ENCODE data around the gene DLX2.
"Not testable (repeated sequence)": the region's sequence is repeated elsewhere in the genome, so short reads cannot be mapped to it uniquely, and the experiment has no call there.

The DLX2 gene

DNA sequence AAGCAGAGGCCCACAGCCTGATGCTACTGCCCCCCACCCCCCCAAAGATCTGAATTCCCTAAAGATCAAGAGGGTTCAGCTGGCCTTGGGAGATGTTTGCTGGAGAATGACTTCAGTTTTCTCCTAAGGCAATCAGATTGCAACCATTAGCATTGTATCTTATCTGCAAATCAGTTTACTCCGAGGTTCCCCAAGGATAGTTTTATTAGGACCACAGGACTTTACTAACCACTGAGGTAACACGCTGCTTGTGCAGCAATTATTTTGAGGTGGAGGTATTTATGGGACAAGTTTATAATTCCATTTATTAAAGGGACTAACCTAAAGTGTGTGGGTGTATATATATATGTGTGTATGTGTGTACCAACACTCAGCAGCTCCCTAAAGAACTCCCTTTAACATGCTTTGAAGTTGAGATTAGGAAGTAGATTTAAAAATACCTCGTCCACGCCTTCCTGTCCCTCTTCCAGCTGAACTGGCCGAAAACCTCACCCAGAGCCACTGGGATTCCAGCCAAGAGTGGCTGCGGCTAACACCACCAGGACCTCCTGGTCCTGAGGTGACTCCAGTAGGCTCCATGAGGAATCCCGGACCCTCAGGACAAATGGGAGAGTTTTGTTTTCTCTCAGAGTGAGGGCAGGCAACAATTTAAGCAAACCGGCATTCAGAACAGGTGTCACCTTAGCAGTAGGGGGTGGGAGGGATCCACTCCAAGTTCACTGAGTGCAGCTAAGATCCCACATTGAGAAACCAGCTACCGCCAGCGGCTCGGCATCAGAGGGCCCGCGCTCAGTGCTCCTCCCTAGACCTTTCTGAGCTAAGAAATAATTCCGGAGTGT is 20.4 kb downstream of the DLX2 start:
- no peak for DNase-seq

DNA sequence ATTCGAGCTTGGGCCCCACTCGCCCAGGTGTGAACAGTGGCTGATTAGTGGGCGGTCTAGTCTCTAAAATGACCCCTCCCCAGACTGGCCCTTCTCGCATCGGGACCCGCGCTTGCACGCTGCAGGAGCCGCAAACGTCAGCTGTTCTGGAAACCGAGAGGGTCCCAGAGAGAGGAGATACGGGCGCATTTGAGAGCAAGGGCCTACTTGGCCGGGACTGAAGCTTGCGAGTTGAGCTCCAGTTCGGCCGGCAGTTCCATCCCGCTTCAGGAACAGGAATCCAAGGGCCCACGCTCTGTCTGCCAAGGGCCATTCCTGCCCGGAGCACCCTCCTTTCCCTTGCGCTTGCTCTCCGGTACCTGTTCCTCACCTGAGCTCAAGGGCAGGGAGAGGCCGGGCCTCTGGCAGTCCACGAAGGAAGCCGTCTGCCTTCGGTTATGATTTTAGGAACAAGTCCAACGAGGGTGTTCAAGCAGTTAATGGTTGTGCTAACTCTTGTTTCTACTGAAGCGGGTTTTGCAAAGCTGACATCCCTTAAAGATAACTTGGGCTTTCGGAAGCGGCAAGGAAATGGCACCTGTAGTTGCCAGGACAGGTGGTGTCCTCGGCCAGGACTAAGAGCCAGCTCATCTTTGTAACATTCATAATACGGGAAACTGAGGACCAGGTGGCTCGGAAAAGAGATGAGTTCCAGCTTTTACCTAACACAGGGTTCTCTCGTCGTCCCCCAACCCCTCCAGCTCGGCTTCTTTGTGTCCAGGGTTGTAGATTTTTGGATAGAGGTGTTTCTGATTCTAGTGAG is 21.3 kb downstream of the DLX2 start:
- DNase-seq = no peak

DNA sequence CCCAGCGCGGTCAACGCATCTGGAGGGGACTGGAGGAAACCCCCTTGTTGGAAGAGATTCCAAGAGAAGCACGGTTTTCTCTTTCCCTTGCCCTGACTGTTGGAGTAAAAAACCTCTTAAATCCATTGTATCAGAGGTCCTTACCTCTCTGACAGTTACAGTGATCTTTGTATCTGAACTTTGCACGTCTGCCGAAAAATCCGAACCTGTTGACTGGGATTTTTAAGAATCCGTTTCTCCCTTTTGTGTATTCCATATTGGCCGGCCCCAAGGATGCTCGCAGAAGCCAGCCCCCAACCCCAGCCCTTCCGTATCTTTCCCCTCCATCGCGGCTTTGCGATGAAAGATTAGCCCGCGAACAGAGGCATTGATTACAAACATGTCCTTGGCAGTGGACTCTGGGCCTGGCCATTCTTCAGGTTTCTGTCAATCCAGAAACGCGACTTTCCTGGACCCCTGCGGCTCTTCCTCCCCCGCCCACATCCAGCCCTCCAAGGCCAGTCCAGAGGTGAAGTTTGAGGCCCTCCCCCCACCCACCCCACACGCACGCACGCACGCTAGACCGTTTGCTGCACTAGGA is 22.0 kb downstream of the DLX2 start:
- DNase-seq = no peak

DNA sequence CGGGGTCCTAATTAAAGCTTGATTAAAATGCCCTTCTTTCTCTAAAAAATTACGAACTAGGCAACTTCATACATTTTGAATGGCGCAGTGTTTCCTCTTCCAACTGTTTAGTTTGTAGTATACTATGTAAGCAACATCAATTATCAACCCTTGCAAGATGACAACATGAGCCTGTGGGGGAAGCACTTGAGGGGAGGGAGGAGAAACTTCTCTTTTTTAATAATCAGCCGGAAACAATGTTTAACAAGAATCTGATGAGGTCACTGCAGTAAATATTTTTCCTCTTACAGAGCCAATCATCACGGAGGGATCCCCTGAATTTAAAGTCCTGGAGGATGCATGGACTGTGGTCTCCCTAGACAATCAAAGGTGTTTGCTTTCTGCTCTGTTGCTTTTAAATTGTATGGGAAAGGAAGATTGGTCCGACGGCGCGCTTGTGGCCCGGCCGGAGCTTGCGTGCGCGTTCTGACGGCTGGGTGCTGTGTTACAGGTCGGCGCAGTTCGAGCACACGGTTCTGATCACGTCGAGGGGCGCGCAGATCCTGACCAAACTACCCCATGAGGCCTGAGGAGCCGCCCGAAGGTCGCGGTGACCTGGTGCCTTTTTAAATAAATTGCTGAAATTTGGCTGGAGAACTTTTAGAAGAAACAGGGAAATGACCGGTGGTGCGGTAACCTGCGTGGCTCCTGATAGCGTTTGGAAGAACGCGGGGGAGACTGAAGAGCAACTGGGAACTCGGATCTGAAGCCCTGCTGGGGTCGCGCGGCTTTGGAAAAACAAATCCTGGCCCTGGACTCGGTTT is 22.7 kb downstream of the DLX2 start:
- no peak for DNase-seq

DNA sequence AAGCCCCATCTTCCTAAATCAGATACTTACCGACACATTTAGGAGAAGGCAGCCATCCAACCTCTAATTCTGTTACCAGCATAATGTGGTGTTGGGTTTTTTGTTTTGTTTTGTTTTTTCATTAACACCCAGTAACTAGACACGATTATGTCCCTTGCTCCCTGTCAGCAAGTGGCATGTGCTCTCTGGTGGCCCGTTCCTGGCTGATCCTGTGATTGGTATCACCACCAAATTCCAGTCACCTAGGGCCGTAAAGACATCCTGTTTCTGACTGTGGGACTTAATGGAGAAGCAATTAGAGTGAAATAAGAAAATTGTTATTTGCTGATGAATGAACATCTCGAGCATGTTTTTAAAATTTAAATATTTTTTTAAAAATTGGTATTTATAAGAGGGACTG is 23.3 kb downstream of the DLX2 start:
- DNase-seq = no peak

DNA sequence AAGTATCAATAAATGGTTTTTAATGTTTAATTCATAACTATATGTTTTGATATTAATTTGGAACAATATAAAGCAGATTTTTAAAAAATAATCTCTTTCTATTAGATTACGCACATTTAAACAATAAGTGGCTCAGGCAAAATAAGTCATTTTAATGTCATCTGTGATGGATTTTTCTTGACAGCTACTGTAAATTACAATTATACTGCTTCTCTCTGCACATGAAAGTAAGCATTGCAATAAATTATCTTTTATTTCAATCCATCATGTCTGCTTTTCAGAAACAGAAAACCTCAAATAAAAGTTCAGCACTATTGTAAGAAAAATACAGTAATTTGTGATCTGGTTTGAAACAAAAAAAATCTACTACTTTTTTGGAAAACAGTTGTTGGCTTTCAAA is 28.4 kb downstream of the DLX2 start:
- no peak for DNase-seq

DNA sequence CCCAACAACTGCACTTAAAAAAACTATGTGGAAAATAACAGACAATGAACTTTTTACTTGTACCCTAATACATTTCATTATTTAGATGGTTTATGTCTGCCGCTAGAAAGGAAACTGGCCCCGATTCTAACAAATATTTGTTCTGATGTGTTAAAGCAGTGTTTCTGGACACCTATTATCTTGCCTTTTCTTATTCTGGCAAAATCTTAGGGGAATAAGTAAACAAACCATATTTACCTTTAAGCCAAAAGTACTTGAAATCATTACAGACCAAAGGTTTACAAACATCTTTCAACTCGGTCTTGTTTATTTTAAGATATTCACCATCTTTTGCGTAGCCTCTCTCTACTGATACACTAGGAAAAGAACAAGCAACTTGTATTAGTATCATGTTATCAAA is 29.2 kb downstream of the DLX2 start:
- no peak for DNase-seq

DNA sequence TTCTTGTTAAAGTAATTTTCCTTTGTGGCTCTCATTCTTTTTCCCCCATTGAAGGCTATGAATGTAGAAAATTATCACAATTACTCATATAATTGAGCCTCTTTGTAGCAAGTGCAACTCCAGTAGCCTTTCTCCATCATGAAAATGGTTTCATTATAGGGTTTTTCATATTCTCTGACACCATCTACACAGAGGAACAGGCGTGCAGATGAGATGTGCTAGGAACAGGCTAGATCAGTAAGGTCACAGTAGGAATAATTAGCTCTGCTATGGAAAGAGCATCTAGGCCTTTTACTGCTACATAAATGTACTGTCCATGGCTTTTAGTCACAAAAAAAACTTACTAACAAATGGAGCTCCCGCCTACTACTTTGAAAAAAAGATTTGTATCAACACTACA is 30.0 kb downstream of the DLX2 start:
- no peak for DNase-seq

DNA sequence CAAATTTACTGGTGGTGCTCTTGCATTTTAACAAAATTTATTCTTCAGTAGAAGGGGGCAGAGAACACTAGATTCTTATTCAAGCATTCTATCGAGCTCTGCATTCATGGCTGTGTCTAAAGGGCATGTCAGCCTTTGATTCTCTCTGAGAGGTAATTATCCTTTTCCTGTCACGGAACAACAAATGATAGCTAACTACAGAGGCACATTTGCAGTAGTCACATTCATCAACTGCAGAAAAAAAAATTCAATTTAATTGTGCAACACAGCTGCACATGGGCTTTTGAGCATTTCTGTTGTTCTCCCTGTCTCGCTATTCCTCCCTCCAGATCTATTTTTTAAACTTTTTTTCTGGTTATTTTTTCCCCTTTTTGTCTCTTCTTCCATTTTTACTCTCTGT is 30.4 kb downstream of the DLX2 start:
- DNase-seq = no peak

DNA sequence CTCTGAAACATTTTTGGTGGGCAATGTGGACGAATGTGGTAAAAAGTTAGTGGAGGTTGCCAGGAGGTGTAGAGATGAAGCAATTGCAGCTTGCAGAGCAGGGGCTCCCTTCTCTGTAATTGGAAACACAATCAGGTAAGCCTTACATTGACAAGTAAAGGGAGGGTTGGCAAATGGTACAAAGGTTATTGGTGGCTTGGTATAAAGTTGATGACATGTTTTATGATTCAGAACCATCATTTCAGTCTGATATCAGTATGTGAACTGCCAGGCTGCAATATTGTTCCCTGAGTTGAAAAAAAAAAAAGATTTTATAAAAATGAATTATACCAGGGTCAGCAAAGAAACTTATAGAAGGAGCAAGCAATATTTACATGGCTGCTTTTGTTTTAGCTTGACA is 31.8 kb downstream of the DLX2 start:
- no peak for DNase-seq

DNA sequence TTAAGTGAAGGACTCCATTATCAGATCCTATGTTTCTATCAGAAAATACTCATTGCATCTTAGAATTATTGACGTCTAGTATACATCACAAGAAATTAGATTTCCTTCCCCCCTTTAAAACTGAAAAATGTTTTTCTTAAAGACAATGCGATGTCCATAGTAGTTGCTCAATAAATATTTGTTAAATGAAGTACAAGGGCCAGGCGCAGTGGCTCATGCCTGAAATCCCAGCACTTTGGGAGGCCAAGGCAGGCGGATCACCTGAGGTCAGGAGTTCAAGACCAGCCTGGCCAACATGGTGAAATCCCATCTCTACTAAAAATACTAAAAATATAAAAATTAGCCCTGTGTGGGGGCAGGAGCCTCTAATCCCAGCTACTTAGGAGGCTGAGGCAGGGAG is 34.8 kb downstream of the DLX2 start:
- not testable (repeated sequence) for DNase-seq

DNA sequence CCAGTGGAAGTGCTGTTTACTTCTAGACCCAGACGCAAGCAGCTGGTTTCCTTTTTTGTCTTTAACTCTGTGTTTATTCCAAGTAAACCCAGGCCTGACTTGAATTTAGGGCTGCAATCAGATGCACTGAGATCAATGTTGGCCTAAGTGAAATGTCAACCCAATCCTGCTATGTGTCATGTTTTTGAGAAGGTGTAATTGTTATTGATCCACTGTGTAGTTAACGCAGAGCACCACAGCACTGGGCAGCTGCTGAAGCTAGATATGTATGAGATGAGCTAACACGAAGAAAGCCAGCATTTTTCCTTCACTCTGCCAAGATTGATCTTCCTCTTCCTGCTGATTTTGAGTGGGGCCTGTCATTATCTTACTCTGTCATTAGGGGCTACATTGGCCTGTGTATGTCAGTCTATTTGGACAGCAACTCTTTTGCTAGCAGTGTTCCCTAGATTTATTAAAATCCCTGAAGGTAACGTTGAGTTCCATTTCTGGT is 36.3 kb downstream of the DLX2 start:
- DNase-seq = no peak

DNA sequence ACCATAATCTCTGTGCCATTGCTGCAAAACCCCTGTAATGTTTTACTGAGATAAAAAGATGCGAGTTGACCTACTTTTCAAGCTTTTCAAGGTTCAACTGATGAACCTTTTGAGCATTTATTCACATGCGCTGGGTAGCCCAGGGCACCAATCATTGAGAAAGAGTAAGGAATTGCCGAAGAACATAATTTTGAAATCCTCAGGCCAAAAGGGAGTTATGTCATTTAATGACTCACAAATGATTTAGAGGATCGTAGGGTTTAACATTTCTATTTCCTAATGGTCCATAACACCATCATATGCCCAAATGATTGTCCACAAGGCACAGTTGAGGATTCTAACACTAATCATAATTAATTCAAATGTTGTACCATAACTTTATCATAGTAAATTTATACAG is 37.6 kb downstream of the DLX2 start:
- DNase-seq = no peak

DNA sequence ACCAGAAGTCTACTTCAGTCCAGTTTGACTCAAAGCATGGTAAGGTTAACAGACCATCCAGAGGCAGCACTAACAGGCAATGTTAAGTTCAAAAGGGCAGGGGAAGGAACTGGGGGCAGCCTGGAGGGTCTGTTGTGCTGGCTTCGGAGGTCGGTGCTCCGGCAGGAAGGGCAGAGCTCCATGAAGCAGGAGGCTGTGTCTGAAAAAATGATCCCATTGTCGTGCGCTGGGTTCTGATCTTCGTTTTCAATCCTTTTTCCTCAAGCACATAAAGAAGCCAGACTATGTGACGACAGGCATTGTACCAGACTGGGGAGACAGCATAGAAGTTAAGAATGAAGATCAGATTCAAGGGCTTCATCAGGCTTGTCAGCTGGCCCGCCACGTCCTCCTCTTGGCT is 39.3 kb downstream of the DLX2 start:
- DNase-seq = no peak

DNA sequence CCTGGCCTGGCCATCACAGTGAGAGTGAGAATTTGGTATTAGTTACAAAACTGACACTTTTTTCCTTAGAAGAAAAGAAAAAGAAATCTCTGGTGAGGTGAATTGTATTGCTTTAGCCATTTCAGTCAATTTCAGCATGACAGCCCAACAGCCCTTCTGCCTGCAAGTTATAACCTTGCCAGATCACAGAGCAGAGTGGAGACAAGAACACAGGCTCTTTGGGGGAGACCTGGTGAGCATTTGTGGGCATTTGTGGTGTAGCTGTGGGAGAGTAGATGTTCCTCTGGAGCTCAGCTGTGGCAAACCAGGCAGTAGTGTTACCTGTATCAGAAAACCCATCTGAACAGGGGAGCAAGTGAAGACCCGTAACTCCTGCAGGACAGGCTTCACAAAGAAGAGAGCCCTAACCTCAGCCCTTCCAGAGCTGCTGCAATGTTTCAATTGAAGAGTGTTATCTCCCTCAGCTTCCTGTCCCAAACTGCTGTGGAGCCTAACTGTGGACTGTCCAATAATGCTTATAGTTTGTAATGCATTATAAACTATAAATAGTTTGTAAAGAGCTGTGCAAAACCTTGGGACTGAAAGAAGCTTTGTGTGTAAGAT is 40.2 kb downstream of the DLX2 start:
- no peak for DNase-seq

DNA sequence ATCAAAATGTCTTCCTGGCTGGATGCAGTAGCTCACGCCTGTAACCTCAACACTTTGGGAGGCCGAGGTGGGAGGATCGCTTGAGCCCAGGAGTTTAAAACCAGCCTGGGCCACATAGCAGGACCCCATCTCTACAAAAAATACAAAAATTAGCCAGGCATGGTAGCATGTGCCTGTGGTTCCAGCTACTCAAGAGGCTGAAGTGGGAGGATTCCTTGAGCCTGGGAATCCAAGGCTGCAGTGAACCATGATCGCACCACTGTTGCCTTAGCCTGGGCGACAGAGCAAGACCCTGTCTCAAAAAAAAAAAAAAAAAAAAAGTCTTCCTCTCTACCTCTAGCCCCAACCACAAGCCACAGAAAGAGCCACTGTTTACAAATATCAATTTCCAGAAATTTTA is 42.6 kb downstream of the DLX2 start:
- DNase-seq = not testable (repeated sequence)

DNA sequence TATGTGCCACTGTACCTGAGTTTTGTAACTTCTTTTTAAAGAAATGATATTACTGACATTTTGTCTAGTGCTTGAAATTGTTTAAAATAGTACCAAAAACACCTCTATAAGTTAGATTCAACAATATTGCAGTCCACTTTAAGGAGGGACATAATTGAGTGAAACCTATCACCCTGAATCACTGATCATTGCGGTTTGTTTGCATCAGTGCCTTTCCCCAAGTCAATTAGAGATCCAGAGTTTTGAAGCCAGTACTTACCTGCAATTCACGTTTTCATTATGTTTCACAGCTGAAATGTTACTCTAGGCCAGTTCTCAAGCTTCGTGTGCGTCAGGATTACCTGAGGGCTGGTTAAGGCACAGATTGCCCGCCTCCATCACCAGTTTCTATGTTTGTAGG is 44.0 kb downstream of the DLX2 start:
- no peak for DNase-seq

DNA sequence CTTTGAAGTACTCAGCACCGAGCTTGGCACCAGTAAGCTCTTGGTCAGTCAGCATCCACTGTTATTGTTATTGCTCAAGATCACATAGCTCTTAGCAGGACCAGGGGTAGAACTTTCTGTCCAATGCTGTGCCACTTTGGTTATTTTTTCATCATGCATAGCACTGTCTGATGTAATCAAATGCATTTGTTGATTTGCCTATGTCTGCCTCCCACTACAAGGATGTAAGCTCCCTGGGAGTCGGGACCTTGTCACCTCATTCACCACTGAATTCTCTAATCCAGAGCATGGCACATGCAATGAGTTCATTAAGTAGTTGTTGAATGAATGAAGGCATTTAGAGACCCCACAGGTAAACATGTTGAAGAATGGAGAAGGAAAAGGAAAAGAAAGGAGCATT is 46.4 kb downstream of the DLX2 start:
- no peak for DNase-seq

DNA sequence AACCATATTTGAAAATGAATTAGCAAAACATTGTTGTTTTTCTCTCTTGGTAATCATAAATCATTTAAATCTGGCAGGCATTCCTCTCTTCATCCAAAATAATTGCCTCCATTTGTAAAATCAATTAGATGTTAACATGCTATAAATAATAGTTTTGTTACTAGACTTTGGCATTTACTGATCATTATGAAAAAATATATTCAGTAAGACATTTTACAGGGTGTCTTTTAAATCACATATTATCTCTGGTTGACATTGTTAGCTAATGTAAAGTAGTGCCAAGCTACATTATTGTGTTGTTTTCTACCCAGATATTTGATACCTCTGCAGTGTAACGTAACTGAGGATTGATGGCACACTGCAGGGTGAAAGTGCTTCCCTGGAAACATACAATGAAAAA is 49.2 kb downstream of the DLX2 start:
- no peak for DNase-seq

DNA sequence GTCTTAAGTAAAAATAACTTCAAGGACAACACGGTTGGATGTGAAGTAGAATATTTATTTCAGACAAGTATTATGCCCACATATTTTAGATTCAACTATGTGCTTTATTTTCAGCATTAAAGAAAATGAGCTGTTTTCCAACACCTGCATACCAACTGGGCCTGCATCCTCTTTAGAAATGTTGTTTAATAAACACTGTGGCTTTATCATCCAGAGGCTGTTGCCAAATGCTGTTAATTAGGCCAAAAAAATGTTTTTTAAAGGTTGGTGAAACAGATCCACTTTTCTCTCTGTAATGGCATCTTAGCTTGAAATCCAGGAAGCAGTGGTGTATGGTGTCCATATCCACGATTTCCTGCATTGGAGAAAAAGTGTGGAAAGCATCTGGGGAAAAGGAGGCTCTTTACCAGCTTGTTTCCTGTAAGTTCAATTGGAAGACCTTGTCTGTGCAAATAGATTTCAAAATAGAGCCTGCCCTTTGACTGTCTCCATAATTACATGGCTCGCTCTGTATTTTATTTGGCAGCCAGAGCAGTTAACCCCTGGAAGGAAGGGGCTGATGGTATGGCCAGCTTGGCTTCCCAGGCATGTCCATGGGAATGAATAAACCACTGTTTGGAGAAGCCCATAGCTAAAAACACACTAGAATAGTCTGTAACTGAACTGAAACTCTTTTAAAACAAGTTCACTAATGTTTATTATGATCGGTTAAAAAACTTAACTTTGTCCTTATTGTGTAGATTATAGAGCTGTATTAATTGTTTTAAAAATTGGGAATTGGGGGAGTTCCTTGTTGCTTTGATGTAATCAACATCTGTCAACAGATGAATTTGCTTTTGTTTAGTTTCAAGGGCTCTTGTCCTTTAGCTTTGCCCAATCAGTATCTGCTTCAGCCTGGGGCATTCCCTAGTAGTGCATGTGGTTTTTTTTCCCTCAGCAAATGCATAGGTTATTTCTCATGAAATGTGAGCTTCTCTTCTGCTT is 50.4 kb downstream of the DLX2 start:
- DNase-seq = no peak

DNA sequence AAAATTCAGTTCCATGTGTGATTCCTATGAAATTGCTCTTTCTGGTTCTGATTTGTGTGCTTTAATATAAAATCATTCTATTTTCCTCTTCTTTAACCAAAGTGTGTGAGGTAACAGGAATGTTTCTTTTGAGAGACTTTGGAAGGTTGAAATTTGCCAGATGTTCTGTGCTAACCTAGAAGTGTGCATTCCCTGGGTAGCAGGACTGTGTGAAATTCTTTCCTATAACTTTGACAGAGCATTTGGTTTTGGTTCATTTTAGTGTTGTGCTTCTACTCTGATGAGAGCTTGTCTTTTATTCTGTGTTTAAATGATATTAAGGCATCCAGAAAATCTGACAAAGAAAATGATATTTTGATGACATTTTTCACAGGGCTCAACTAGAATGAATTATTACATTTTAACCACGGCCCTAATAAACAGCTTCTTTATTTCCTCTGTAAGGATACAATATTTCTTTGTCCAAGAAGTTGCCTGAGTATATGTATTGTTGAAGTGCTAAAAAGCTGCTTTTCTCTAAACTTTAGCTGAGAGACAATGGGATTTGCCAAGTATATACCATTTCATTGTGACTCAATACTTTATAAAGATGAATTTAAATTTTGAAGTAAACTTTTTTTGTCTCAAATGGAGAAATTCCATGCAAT is 52.1 kb downstream of the DLX2 start:
- DNase-seq = no peak
